ENCODE data around the gene CPAMD8.

CPAMD8 gene

GRCh38 chr19:16915734-16916133 lies 110.9 kb downstream of the CPAMD8 start:
- Mint-ChIP-seq H3K9me3 (peaks cover 20% of the 10 kb centered on the region), H3K27me3 (peaks cover 3% of the 10 kb centered on the region), H3K4me1 (no peaks in the 10 kb centered on the region), H3K4me3 (no peak overlapping the region), H3K27ac (no peak overlapping the region), H3K36me3 (ENCODE audit: low read depth) (peaks cover 4% of the 10 kb centered on the region)
- ATAC-seq (no peak), DNase-seq (no peak)

DNA sequence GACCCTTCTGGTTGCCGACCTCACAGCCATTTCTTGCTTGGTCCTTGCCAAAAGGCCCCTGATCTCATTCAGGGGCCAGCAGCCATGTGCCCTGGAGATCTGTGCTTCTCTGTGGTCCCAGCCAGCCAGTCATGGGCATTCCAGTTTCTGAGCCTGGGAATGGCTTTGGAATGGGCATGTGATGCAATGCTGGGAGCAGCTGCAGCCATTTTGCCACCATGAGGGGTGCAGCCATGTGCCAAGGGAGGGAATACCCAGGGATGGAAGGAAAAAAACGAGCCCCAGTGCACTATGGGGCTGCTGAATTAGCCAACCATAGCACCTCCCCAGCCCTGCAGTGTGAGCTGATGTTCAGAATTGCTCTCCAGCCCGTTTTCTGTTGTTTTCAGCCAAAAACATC lies 111.5 kb downstream of the CPAMD8 start:
- peaks cover 3% of the 10 kb centered on the region for H3K27me3 Mint-ChIP-seq
- H3K4me3 Mint-ChIP-seq: no peak overlapping the region
- no peak for ATAC-seq
- DNase-seq: no peak
- H3K9me3 Mint-ChIP-seq: peaks cover 20% of the 10 kb centered on the region
- H3K36me3 Mint-ChIP-seq (ENCODE audit: low read depth): peaks cover 4% of the 10 kb centered on the region
- no peak overlapping the region for H3K27ac Mint-ChIP-seq
- no peaks in the 10 kb centered on the region for H3K4me1 Mint-ChIP-seq

- peaks cover 20% of the 10 kb centered on the region for H3K9me3 Mint-ChIP-seq
- no peak for DNase-seq
- H3K27me3 Mint-ChIP-seq: peaks cover 3% of the 10 kb centered on the region
- no peak overlapping the region for H3K4me3 Mint-ChIP-seq
- no peak overlapping the region for H3K27ac Mint-ChIP-seq
- peaks cover 4% of the 10 kb centered on the region for H3K36me3 Mint-ChIP-seq (ENCODE audit: low read depth)
- H3K4me1 Mint-ChIP-seq: no peaks in the 10 kb centered on the region
- ATAC-seq: no peak
Observed at GRCh38 chr19:16914421-16914820, 112.2 kb downstream of the CPAMD8 start.

DNA sequence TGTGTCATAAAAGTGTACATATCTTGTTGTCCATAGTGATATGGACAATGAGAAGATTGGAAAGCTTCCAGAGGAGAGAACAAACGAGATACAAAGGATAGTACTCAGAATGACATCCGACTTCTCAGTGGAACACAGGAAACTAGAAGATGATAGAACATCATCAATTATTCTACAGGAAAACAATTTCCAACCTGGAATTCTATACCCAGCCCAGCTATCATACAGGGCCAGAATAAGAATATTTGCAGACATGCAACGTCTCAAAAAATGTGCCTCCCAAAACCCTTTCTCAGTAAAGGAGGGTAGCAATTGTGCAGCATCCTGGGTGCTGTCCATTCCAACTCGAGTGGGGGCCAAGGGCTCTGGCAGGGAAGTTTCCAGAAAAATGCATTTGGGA lies 113.8 kb downstream of the CPAMD8 start:
- DNase-seq: no peak
- Mint-ChIP-seq H3K4me3 (no peak overlapping the region), H3K27me3 (peaks cover 3% of the 10 kb centered on the region)

GRCh38 chr19:16911046-16911445 lies 115.6 kb downstream of the CPAMD8 start:
- H3K4me3 Mint-ChIP-seq: no peak overlapping the region
- H3K27me3 Mint-ChIP-seq: no peaks in the 10 kb centered on the region
- ATAC-seq (no peak), DNase-seq (no peak)
- no peak overlapping the region for H3K27ac Mint-ChIP-seq
- H3K9me3 Mint-ChIP-seq: peaks cover 20% of the 10 kb centered on the region
- peaks cover 4% of the 10 kb centered on the region for H3K36me3 Mint-ChIP-seq (ENCODE audit: low read depth)
- H3K4me1 Mint-ChIP-seq: no peaks in the 10 kb centered on the region

More for the DNA sequence above, 113.8 kb downstream of the CPAMD8 start:
- no peaks in the 10 kb centered on the region for H3K4me1 Mint-ChIP-seq
- H3K27ac Mint-ChIP-seq: no peak overlapping the region
- peaks cover 4% of the 10 kb centered on the region for H3K36me3 Mint-ChIP-seq (ENCODE audit: low read depth)
- peaks cover 20% of the 10 kb centered on the region for H3K9me3 Mint-ChIP-seq
- ATAC-seq: no peak

GRCh38 chr19:16908759-16909158 lies 117.9 kb downstream of the CPAMD8 start:
- ATAC-seq (no peak), DNase-seq (no peak)
- Mint-ChIP-seq H3K4me1 (no peaks in the 10 kb centered on the region), H3K4me3 (no peak overlapping the region), H3K27me3 (no peaks in the 10 kb centered on the region), H3K9me3 (peaks cover 18% of the 10 kb centered on the region), H3K36me3 (ENCODE audit: low read depth) (peaks cover 4% of the 10 kb centered on the region), H3K27ac (no peak overlapping the region)

- Mint-ChIP-seq H3K4me3 (no peak overlapping the region), H3K27me3 (no peaks in the 10 kb centered on the region), H3K27ac (no peak overlapping the region), H3K4me1 (peaks cover 4% of the 10 kb centered on the region), H3K9me3 (no peaks in the 10 kb centered on the region), H3K36me3 (ENCODE audit: low read depth) (no peaks in the 10 kb centered on the region)
- no peak for ATAC-seq
- no peak for DNase-seq
Observed at GRCh38 chr19:16904599-16904998, 122.0 kb downstream of the CPAMD8 start.

- ATAC-seq (no peak), DNase-seq (no peak)
- peaks cover 6% of the 10 kb centered on the region for H3K4me1 Mint-ChIP-seq
- H3K27ac Mint-ChIP-seq: no peak overlapping the region
- H3K36me3 Mint-ChIP-seq (ENCODE audit: low read depth): no peaks in the 10 kb centered on the region
- H3K4me3 Mint-ChIP-seq: no peak overlapping the region
- H3K9me3 Mint-ChIP-seq: no peaks in the 10 kb centered on the region
- H3K27me3 Mint-ChIP-seq: peaks cover 6% of the 10 kb centered on the region
Observed at GRCh38 chr19:16903347-16903746, 123.3 kb downstream of the CPAMD8 start.

DNA sequence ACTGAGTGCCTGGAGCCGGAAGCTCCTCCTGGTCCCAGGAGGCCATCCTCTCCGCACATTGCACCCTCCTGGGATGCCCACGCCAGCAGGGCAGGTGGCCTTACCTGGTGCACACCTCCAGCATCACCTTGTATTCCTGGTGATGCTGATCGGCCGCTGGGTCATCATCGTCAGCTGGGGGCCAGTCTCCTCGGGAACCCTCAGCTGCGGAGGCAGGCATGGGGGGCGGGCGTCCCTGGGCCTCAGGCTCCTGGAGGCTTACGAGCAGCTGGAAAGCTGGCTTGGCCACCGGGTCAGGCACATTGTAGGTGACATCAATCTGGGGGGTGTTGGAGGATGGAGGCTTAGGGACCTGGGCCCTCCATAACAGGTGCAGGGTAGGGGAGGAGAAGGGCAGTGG lies 124.1 kb downstream of the CPAMD8 start:
- peaks cover 10% of the 10 kb centered on the region for H3K4me1 Mint-ChIP-seq
- H3K36me3 Mint-ChIP-seq (ENCODE audit: low read depth): no peaks in the 10 kb centered on the region
- H3K27ac Mint-ChIP-seq: no peak overlapping the region
- no peak for ATAC-seq
- peaks cover 9% of the 10 kb centered on the region for H3K27me3 Mint-ChIP-seq
- H3K4me3 Mint-ChIP-seq: no peak overlapping the region
- no peak for DNase-seq
- H3K9me3 Mint-ChIP-seq: no peaks in the 10 kb centered on the region

- H3K27me3 Mint-ChIP-seq: peaks cover 9% of the 10 kb centered on the region
- ATAC-seq (no peak), DNase-seq (no peak)
- H3K4me1 Mint-ChIP-seq: peaks cover 10% of the 10 kb centered on the region
- H3K36me3 Mint-ChIP-seq (ENCODE audit: low read depth): no peaks in the 10 kb centered on the region
- no peaks in the 10 kb centered on the region for H3K9me3 Mint-ChIP-seq
- H3K27ac Mint-ChIP-seq: no peak overlapping the region
- no peak overlapping the region for H3K4me3 Mint-ChIP-seq
Observed at GRCh38 chr19:16901491-16902175, 125.0 kb downstream of the CPAMD8 start.

- DNase-seq (peak; percentile 44), ATAC-seq (peak; percentile 59)
- Mint-ChIP-seq H3K27me3 (peaks cover 17% of the 10 kb centered on the region), H3K27ac (no peak overlapping the region), H3K4me1 (peaks cover 10% of the 10 kb centered on the region), H3K36me3 (ENCODE audit: low read depth) (no peaks in the 10 kb centered on the region), H3K4me3 (no peak overlapping the region), H3K9me3 (no peaks in the 10 kb centered on the region)
Observed at GRCh38 chr19:16899566-16900075, 127.0 kb downstream of the CPAMD8 start.

- no peaks in the 10 kb centered on the region for H3K9me3 Mint-ChIP-seq
- no peaks in the 10 kb centered on the region for H3K36me3 Mint-ChIP-seq (ENCODE audit: low read depth)
- peak overlapping the region; percentile 56 for H3K27ac Mint-ChIP-seq
- H3K4me1 Mint-ChIP-seq: peaks cover 17% of the 10 kb centered on the region
- peak overlapping the region; percentile 52 for H3K4me3 Mint-ChIP-seq
- DNase-seq: no peak
- ATAC-seq: no peak
- peaks cover 17% of the 10 kb centered on the region for H3K27me3 Mint-ChIP-seq
Observed at GRCh38 chr19:16898361-16899015, 128.1 kb downstream of the CPAMD8 start.

- ATAC-seq (no peak), DNase-seq (no peak)
- Mint-ChIP-seq H3K27ac (peak overlapping the region; percentile 56), H3K36me3 (ENCODE audit: low read depth) (no peaks in the 10 kb centered on the region), H3K4me3 (peak overlapping the region; percentile 52), H3K9me3 (no peaks in the 10 kb centered on the region), H3K27me3 (peaks cover 17% of the 10 kb centered on the region), H3K4me1 (peaks cover 20% of the 10 kb centered on the region)
Observed at GRCh38 chr19:16897856-16898161, 128.8 kb downstream of the CPAMD8 start.

DNA sequence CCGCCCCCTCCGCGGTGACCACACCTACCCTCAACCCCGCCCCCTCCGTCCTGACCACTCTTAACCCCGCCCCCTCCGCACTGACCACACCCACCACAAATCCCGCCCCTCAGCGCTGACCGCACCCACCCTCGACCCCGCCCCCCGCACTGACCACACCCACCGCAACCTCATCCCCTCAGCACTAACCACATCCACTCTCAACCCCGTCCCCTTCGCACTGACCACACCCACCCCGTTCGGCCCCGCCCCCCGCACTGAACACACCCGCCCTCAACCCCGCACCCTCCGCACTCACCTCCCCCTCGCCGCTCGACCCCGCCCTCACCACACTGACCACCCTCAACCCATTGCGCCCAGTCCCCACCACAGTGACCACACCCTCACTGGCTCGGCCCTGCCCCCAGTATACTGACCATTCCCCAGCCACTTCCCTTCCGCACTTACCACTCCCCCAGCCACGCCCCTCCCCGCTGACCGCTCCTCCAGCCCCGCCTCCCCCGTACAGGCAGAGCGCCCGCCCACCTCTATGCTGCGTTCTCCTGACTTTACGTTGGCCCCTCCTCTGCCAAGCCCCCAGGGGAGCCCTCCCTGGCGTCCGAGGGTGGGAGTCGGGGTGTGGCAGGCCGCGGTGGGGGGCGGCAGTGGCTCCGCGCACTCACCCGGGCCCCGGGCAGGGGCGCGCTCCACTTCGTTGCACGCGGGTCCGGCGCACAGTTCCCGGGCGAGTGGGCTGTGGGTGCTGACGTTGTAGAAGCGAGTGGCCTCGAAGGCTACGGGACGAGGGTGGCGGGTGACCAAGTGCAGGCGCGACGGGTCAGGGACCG lies 129.4 kb downstream of the CPAMD8 start:
- Mint-ChIP-seq H3K9me3 (no peaks in the 10 kb centered on the region), H3K36me3 (ENCODE audit: low read depth) (no peaks in the 10 kb centered on the region), H3K4me3 (no peak overlapping the region), H3K4me1 (peaks cover 20% of the 10 kb centered on the region), H3K27ac (no peak overlapping the region), H3K27me3 (peaks cover 17% of the 10 kb centered on the region)
- peak; percentile 51 for ATAC-seq
- peak; percentile 77 for DNase-seq

All from activated naive CD8-positive, alpha-beta T cell treated with anti-CD3 and anti-CD28 coated beads, Interleukin-2, amount 50 U/mL, for 24 hours (primary cell).